Measurements from ENCODE around the gene ACSL1. TPM values are rescaled to one million over a fixed set of nuclear protein-coding genes. Genes with fewer than 3 reads are reported as not detected.

Gene ACSL1
- total RNA-seq, 1 donor from 2014 or later = 18.0 TPM

DNA sequence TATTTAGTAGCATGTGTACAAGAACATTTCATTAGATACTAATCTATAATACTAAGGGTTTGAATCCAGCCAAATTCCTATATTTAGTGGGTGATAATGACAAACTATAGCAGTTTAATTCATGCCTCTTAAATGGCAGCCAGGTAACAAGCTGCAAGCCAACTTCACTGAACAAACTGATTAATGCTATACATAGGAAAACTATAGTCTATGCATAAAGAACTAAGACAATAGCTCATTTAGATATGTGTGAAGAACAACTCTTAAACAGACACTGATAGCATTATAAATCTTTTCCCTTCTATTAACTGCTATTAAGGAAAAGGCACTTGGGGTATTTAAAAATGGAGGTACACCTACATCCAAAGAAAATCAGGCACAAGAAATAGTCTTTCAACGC lies 19.1 kb downstream of the ACSL1 start:
- H3K9me3 Mint-ChIP-seq = no peaks in the 10 kb centered on the region
- H3K27me3 Mint-ChIP-seq (ENCODE audit: low read depth) = peaks cover 3% of the 10 kb centered on the region
- H3K4me3 Mint-ChIP-seq = no peak overlapping the region
- no peaks in the 10 kb centered on the region for H3K36me3 Mint-ChIP-seq
- no peak overlapping the region for H3K27ac Mint-ChIP-seq
- no peak for DNase-seq (ENCODE audit: low spot score in 2 of 2, unreplicated experiment in 2 of 2)
- peaks cover 50% of the 10 kb centered on the region for H3K4me1 Mint-ChIP-seq
- TF ChIP-seq, protein P1, sequence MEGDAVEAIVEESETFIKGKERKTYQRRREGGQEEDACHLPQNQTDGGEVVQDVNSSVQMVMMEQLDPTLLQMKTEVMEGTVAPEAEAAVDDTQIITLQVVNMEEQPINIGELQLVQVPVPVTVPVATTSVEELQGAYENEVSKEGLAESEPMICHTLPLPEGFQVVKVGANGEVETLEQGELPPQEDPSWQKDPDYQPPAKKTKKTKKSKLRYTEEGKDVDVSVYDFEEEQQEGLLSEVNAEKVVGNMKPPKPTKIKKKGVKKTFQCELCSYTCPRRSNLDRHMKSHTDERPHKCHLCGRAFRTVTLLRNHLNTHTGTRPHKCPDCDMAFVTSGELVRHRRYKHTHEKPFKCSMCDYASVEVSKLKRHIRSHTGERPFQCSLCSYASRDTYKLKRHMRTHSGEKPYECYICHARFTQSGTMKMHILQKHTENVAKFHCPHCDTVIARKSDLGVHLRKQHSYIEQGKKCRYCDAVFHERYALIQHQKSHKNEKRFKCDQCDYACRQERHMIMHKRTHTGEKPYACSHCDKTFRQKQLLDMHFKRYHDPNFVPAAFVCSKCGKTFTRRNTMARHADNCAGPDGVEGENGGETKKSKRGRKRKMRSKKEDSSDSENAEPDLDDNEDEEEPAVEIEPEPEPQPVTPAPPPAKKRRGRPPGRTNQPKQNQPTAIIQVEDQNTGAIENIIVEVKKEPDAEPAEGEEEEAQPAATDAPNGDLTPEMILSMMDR (IDR thresholded peaks at IDR 0.05; ENCODE audit: unreplicated experiment) = no peak

DNA sequence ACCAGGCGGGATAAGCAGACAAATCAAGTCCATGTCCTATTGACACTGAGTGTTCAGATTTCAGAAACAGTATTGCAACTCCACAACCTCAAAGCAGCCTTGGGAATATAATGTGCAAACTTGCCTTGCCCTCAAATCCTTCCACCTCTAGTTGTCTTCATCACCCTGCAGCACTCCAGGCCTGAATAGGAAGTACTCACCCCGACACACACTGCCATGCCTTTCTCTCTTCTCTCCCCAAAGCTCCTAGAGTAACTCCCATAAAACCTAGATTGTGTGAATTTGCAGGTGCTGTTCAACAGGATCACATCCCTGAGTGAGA lies 19.6 kb downstream of the ACSL1 start:
- Mint-ChIP-seq H3K9me3 (no peaks in the 10 kb centered on the region), H3K4me1 (peaks cover 55% of the 10 kb centered on the region), H3K36me3 (no peaks in the 10 kb centered on the region), H3K27ac (no peak overlapping the region), H3K4me3 (no peak overlapping the region), H3K27me3 (ENCODE audit: low read depth) (peaks cover 3% of the 10 kb centered on the region)
- DNase-seq (ENCODE audit: low spot score in 2 of 2, unreplicated experiment in 2 of 2) = no peak
- TF ChIP-seq, protein P1 (IDR thresholded peaks at IDR 0.05; ENCODE audit: unreplicated experiment) = no peak

DNA sequence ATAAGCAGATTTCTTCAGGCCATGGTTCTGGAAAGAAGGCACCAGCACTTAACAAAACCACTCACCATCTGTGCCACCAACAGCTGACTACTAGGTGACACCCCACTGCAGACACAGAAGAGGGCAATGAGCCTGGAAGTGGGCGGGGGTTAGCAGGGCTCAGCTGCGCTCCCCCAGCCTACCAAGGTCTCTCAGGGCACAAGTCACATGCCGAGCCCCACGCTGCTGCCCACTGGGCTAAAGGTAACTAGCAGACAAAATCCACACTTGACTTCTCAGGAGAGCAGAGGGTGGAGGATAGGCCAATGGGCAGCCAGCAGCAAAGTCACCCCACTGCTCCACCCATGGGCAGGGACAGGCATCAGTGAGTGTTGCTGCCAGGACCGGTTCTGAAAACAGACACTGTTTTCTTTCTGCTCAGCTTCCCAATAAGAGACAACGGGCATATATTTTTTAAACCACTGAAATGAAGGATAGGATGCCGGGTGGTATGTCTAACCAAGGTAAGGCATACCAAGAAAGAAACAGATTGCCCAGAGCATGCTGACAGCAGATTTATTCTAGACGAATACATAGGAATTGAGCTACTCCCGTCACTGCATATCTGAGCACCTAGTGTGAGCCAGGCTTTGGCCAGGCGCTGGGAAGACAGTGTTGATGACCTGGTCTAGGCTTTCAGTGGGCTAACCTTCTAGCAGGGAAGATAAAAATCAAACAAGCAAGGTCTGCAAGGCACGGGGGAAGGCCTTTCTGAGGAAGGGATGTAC lies 20.1 kb downstream of the ACSL1 start:
- Mint-ChIP-seq H3K27me3 (ENCODE audit: low read depth) (peaks cover 3% of the 10 kb centered on the region), H3K4me3 (no peak overlapping the region), H3K36me3 (no peaks in the 10 kb centered on the region), H3K9me3 (no peaks in the 10 kb centered on the region), H3K27ac (no peak overlapping the region), H3K4me1 (peaks cover 55% of the 10 kb centered on the region)
- DNase-seq (ENCODE audit: low spot score in 2 of 2, unreplicated experiment in 2 of 2) = no peak
- TF ChIP-seq, protein P1 (IDR thresholded peaks at IDR 0.05; ENCODE audit: unreplicated experiment) = no peak

DNA sequence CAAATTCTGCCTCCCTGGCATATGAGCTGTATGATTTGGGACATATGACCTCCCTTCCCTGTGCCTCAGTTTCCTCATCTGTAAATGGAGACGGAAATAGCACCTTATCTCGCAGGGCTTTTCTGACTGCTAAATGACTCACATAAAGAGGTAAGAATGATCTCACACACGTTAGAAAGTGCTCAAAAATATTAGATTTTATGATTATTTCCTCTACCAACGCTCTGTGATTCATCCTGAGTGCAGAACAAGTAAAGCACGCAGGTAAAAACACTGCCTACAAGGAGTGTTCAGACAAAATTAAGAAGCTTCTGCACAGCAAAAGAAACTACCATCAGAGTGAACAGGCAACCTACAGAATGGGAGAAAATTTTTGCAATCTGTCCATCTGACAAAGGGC lies 21.1 kb downstream of the ACSL1 start:
- no peak for DNase-seq (ENCODE audit: low spot score in 2 of 2, unreplicated experiment in 2 of 2)
- H3K27me3 Mint-ChIP-seq (ENCODE audit: low read depth) = peaks cover 2% of the 10 kb centered on the region
- H3K27ac Mint-ChIP-seq = no peak overlapping the region
- no peak overlapping the region for H3K4me3 Mint-ChIP-seq
- TF ChIP-seq, protein P1 (IDR thresholded peaks at IDR 0.05; ENCODE audit: unreplicated experiment) = no peak
- H3K36me3 Mint-ChIP-seq = no peaks in the 10 kb centered on the region
- H3K9me3 Mint-ChIP-seq = no peaks in the 10 kb centered on the region
- peaks cover 55% of the 10 kb centered on the region for H3K4me1 Mint-ChIP-seq

DNA sequence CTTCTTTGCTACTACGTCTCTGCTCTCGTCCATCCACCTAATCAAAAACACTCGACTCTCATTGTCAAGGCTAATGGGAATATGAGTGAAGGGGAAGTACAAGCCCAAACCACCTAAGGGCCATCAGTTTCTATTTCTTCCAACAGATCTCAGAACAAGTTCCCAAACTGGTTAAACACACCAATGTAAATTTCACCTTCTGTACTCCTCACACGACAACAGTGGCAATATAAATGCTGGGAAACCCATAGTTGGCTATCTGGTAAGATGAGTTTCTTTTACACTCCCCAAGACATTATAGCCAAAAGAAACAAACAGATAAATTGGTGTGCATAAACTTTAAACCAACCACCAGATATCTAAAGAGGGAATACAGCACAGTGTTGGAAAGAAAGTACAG lies 21.9 kb downstream of the ACSL1 start:
- Mint-ChIP-seq H3K9me3 (no peaks in the 10 kb centered on the region), H3K27ac (peak overlapping the region; percentile 20), H3K4me3 (no peak overlapping the region), H3K36me3 (peaks cover 2% of the 10 kb centered on the region), H3K27me3 (ENCODE audit: low read depth) (no peaks in the 10 kb centered on the region), H3K4me1 (peaks cover 53% of the 10 kb centered on the region)
- TF ChIP-seq, protein P1 (IDR thresholded peaks at IDR 0.05; ENCODE audit: unreplicated experiment) = no peak
- no peak for DNase-seq (ENCODE audit: low spot score in 2 of 2, unreplicated experiment in 2 of 2)

Measured in mesothelial cell of epicardium (in vitro differentiated cells).